NCI-H82 (cell line): Measurements from ENCODE around the gene ARHGAP20.
A peak's percentile ranks its signal among the peaks of the same experiment; 100 is the strongest.

Experiments used
- DNase-seq: peaks from one replicate; lab custom pipeline; 2025; lab: John Stamatoyannopoulos, UW

ARHGAP20 gene, protein sequence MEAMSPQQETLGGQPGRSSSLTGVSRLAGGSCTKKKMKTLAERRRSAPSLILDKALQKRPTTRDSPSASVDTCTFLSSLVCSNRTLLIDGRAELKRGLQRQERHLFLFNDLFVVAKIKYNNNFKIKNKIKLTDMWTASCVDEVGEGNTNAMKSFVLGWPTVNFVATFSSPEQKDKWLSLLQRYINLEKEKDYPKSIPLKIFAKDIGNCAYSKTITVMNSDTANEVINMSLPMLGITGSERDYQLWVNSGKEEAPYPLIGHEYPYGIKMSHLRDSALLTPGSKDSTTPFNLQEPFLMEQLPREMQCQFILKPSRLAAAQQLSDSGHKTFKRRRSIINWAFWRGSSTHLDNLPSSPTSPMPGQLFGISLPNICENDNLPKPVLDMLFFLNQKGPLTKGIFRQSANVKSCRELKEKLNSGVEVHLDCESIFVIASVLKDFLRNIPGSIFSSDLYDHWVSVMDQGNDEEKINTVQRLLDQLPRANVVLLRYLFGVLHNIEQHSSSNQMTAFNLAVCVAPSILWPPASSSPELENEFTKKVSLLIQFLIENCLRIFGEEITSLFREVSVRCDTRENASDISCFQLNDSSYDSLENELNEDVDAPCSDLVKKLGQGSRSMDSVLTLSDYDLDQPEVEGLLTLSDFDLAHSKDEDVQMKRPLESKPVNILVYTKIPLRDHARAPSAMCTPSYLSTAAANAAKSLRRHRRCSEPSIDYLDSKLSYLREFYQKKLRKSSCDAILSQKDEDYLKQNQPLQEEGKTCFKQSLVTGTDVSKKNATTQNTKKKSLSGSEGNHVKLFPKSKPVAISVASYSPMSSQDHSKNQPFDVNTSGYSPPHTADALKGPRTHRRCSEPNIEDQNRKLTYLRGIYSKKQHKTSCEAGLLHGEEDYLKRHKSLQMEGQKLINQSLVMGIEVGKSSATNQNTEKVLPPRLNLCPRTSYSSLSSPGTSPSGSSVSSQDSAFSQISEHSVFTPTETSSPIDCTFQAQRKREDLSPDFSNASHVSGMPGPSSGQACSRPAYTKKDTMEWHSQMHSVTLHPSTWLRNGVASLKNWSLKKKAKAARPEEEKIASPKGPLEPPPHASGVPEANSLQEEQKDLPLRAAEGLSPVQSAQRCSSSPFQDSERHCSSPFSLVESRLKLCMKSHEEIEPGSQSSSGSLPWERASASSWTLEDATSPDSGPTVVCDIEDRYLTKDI

GRCh38 chr11:110711776-110712658 is at the start of gene ARHGAP20:
TSS of gene ARHGAP20 (minus strand) at chr11:110712437. CDS start at chr11:110712231, 206 bp downstream.
- DNase-seq, result peak; percentile 86

DNA sequence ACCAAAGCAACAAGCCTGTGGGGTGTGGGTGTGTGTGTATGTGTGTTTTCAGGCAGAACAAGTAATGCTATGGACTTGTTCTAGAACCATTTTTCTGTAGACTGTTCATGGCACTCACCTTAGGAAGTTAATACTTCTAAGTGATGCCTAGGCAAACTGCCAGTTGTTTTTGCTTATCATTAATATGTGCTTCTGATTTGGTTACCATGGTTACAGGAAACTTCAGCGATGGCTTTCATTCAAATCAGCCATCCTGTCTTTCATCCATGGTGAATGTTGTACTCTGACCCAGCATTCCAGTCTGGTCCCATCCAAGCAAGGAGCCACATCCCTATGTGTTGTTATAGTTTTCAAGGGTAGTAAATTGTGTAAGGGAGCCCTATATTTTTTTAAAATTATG is 49.8 kb upstream of the ARHGAP20 start:
- DNase-seq, result no peak

- no peak for DNase-seq
These were observed 48.9 kb upstream of the ARHGAP20 start for GRCh38 chr11:110761131-110761530.

GRCh38 chr11:110759972-110760381 is 47.7 kb upstream of the ARHGAP20 start:
- DNase-seq, result no peak

GRCh38 chr11:110757962-110758755 is 45.9 kb upstream of the ARHGAP20 start:
- no peak for DNase-seq

- DNase-seq, result no peak
These were observed 44.8 kb upstream of the ARHGAP20 start for GRCh38 chr11:110757066-110757465.

GRCh38 chr11:110755941-110756340 is 43.7 kb upstream of the ARHGAP20 start:
- DNase-seq, result peak; percentile 90

- DNase-seq, result no peak
These were observed 40.7 kb upstream of the ARHGAP20 start for GRCh38 chr11:110752890-110753289.

DNA sequence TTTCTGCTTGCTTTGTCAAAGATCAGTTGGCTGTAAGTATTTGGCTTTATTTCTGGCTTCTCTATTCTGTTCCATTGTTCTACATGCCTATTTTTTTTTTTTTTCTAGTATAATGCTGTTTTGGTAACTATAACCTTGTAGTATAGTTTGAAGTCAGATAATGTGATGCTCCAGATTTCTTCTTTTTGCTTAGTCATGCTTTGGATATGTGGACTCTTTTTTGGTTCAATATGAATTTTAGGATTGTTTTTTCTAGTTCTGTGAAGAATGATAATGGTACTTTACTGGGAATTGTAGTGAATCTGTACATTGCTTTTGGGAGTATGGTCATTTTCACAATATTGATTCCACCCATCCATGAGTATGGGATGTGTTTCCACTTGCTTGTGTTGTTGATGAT is 37.9 kb upstream of the ARHGAP20 start:
- DNase-seq, result no peak

GRCh38 chr11:110747531-110747930 is 35.3 kb upstream of the ARHGAP20 start:
- DNase-seq, result no peak

- no peak for DNase-seq
These were observed 26.4 kb upstream of the ARHGAP20 start for GRCh38 chr11:110738641-110739040.

- no peak for DNase-seq
These were observed 25.4 kb upstream of the ARHGAP20 start for GRCh38 chr11:110737593-110737992.

- no peak for DNase-seq
These were observed 23.9 kb upstream of the ARHGAP20 start for GRCh38 chr11:110736171-110736553.

- DNase-seq, result no peak
These were observed 23.4 kb upstream of the ARHGAP20 start for GRCh38 chr11:110735455-110736170.

DNA sequence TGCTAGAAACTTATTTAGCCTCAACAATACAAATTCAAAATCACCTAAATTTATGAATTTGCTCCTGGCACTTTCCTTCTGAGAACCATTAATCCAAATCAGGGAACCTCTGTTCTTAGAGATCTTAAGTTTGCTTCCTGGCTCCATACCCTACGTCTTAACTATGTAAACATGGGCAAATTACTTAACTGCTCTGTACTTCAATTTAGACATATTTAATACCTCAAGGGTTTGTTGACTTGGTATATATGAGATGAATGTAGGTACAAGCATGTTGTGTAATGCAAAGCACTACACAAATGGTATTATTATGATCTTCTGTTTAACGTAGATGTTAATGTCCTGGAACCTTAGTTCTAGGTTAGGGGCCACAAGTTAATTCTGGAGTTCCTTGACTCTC is 22.6 kb upstream of the ARHGAP20 start:
- no peak for DNase-seq

GRCh38 chr11:110730773-110731172 is 18.5 kb upstream of the ARHGAP20 start:
- DNase-seq, result no peak

DNA sequence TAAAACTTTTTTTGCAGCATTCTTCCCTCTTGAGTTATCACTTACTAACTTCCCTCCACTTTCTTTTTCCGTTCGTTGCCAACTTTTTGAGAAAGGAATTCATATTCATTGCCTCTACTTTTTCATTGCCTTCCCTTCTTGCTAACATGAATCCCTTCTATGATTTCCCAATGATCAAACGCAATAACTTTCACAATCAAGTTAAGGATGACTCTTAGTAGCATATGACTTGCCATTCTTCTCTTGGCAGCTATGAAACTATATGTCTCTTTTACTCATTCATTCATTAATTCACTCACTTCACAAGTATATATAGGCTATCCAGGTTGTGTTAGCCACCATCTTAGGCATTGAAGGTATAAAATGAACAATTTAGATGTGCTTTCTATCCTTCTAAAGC is 16.6 kb upstream of the ARHGAP20 start:
- DNase-seq, result no peak

- no peak for DNase-seq
These were observed 16.2 kb upstream of the ARHGAP20 start for GRCh38 chr11:110728476-110728875.

DNA sequence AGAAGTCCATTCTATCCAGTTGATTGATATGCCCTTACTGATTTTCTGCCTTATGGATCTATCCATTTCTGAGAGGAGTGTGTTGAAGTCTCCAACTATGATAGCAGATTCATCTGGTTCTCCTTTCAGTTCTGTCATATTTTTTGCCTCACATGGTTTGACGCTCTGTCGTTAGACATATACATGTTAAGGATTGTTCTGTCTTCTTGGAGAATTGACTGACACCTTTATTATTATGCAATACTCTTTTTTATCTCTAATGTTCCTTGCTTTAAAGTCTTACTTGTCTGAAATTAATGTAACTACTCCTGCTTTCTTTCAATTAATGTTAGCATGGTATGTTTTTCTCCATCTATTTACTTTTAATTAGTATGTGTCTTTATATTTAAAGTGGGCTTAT is 12.1 kb upstream of the ARHGAP20 start:
- no peak for DNase-seq
